ENCODE measurements around the gene PDZRN3.

DNA sequence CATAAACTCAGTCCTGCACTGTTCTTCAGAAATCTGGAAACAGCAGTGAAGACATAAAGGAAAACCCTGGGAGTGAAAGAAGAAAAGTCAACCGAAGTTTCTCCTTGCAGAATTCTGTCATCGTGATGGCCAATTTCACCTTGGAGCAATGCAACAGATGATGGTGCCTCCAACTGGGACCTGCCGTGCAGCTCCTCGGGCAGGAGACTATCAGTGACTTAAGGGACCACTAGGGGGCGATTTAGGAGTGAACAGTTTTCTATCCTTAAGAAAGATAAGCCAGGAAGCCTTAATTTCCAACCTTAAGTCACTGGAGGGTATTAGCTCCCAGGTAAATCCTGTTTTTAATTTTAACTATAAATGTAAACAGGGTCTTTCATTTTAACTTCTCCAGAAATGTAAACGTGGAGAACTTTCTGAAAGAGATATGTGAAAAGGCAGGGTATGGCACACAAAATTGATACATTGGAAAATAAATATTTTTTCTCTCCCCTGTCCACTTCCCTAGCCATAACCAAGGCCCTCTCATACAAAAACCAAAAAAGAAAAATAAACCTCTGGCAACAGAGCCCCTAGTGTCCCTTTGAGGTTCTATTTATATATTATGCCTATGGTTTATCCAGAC is 116.3 kb downstream of the PDZRN3 start:
- TF ChIP-seq EZH2phosphoT487 (IDR thresholded peaks at IDR 0.05; ENCODE audit: unreplicated experiment) (no peak), EZH2 (IDR thresholded peaks at IDR 0.05; ENCODE audit: low read depth, unreplicated experiment) (no peak), POLR2AphosphoS5 (IDR thresholded peaks at IDR 0.05; ENCODE audit: low read depth) (no peak), JUNB (IDR thresholded peaks at IDR 0.05; ENCODE audit: unreplicated experiment) (no peak), CREB1 (CRISPR knock-in tag; IDR thresholded peaks at IDR 0.05; ENCODE audit: low read depth) (no peak), STAT1 (IDR thresholded peaks at IDR 0.05; ENCODE audit: unreplicated experiment) (no peak), ZNF114 (CRISPR knock-in tag; IDR thresholded peaks at IDR 0.05) (no peak), NANOG (IDR thresholded peaks at IDR 0.05; ENCODE audit: borderline replicate concordance) (no peak), ZNF331 (CRISPR knock-in tag; IDR thresholded peaks at IDR 0.05; ENCODE audit: low read depth) (no peak)
- TF ChIP-seq, protein P1, sequence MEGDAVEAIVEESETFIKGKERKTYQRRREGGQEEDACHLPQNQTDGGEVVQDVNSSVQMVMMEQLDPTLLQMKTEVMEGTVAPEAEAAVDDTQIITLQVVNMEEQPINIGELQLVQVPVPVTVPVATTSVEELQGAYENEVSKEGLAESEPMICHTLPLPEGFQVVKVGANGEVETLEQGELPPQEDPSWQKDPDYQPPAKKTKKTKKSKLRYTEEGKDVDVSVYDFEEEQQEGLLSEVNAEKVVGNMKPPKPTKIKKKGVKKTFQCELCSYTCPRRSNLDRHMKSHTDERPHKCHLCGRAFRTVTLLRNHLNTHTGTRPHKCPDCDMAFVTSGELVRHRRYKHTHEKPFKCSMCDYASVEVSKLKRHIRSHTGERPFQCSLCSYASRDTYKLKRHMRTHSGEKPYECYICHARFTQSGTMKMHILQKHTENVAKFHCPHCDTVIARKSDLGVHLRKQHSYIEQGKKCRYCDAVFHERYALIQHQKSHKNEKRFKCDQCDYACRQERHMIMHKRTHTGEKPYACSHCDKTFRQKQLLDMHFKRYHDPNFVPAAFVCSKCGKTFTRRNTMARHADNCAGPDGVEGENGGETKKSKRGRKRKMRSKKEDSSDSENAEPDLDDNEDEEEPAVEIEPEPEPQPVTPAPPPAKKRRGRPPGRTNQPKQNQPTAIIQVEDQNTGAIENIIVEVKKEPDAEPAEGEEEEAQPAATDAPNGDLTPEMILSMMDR (conservative IDR thresholded peaks at IDR 0.05; ENCODE audit: low read depth in 2 of 2) = peak; percentile 80 to 86
- TF ChIP-seq, protein P2, sequence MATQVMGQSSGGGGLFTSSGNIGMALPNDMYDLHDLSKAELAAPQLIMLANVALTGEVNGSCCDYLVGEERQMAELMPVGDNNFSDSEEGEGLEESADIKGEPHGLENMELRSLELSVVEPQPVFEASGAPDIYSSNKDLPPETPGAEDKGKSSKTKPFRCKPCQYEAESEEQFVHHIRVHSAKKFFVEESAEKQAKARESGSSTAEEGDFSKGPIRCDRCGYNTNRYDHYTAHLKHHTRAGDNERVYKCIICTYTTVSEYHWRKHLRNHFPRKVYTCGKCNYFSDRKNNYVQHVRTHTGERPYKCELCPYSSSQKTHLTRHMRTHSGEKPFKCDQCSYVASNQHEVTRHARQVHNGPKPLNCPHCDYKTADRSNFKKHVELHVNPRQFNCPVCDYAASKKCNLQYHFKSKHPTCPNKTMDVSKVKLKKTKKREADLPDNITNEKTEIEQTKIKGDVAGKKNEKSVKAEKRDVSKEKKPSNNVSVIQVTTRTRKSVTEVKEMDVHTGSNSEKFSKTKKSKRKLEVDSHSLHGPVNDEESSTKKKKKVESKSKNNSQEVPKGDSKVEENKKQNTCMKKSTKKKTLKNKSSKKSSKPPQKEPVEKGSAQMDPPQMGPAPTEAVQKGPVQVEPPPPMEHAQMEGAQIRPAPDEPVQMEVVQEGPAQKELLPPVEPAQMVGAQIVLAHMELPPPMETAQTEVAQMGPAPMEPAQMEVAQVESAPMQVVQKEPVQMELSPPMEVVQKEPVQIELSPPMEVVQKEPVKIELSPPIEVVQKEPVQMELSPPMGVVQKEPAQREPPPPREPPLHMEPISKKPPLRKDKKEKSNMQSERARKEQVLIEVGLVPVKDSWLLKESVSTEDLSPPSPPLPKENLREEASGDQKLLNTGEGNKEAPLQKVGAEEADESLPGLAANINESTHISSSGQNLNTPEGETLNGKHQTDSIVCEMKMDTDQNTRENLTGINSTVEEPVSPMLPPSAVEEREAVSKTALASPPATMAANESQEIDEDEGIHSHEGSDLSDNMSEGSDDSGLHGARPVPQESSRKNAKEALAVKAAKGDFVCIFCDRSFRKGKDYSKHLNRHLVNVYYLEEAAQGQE (IDR thresholded peaks at IDR 0.05; ENCODE audit: unreplicated experiment) = no peak
- TF ChIP-seq, protein P3, sequence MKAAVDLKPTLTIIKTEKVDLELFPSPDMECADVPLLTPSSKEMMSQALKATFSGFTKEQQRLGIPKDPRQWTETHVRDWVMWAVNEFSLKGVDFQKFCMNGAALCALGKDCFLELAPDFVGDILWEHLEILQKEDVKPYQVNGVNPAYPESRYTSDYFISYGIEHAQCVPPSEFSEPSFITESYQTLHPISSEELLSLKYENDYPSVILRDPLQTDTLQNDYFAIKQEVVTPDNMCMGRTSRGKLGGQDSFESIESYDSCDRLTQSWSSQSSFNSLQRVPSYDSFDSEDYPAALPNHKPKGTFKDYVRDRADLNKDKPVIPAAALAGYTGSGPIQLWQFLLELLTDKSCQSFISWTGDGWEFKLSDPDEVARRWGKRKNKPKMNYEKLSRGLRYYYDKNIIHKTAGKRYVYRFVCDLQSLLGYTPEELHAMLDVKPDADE (IDR thresholded peaks at IDR 0.05) = no peak
